Left ventricle myocardium inferior (tissue), 1 donor: ENCODE data around the gene CRELD2. TPM values are rescaled to one million over a fixed set of nuclear protein-coding genes. Genes with fewer than 3 reads are reported as not detected.

Source experiments
- DNase-seq: peaks from one replicate; pipeline ENCODE4 v3.0.0-alpha.2; 2020
- H3K27ac ChIP-seq: fragments of 200-600 bp; replicated peaks from 2 replicates; pipeline ENCODE4 v1.8.0; 2021
- H3K27me3 ChIP-seq: fragments of 200-600 bp; 2 replicates; pipeline ENCODE4 v1.8.0; 2021; ENCODE audit warnings: low read depth
- H3K36me3 ChIP-seq: fragments of 200-600 bp; 2 replicates; pipeline ENCODE4 v1.8.0; 2021
- H3K4me1 ChIP-seq: fragments of 200-600 bp; 2 replicates; pipeline ENCODE4 v1.8.0; 2021
- H3K4me3 ChIP-seq: fragments of 200-600 bp; 2 replicates; pipeline ENCODE4 v1.8.0; 2021; ENCODE audit warnings: mild to moderate bottlenecking, moderate library complexity
- H3K9me3 ChIP-seq: fragments of 200-600 bp; replicated peaks from 2 replicates; pipeline ENCODE4 v1.8.0; 2021
- intact Hi-C: fragments of 100-400 bp; cut with micrococcal nuclease; formaldehyde crosslinking; loops from one replicate; pipeline ENCODE4 v1.11.0; 2022
- total RNA-seq: library from RNA; stranded (reverse); fragmentation: NEBNext Ultra II Directional; extraction: Animal tissue kit (Norgen Biotek cat#: 25700); gene quantifications from one replicate; pipeline ENCODE4 v1.2.1, GENCODE V29; 2021
- TF ChIP-seq, protein P1 (sequence below): fragments of 200-600 bp; IDR thresholded peaks from 2 replicates; pipeline ENCODE4 v1.8.0; 2021; ENCODE audit warnings: antibody characterized with exemption, mild to moderate bottlenecking, borderline replicate concordance
- donor health status: DM: no; HTN: yes; CAD: no; lungs with severe emphysema.

Gene CRELD2
- total RNA-seq, 1 donor from 2014 or later: 25.5 TPM

- intact Hi-C loops: no loop called here
- no peaks in the 10 kb centered on the region for H3K9me3 ChIP-seq
- peak overlapping the region; percentile 99 for H3K27ac ChIP-seq
- peaks cover 5% of the 10 kb centered on the region for H3K36me3 ChIP-seq
- H3K4me1 ChIP-seq: peaks cover 83% of the 10 kb centered on the region
- no peaks in the 10 kb centered on the region for H3K27me3 ChIP-seq
- DNase-seq: peak; percentile 23
- H3K4me3 ChIP-seq: no peak overlapping the region
- TF ChIP-seq, protein P1, sequence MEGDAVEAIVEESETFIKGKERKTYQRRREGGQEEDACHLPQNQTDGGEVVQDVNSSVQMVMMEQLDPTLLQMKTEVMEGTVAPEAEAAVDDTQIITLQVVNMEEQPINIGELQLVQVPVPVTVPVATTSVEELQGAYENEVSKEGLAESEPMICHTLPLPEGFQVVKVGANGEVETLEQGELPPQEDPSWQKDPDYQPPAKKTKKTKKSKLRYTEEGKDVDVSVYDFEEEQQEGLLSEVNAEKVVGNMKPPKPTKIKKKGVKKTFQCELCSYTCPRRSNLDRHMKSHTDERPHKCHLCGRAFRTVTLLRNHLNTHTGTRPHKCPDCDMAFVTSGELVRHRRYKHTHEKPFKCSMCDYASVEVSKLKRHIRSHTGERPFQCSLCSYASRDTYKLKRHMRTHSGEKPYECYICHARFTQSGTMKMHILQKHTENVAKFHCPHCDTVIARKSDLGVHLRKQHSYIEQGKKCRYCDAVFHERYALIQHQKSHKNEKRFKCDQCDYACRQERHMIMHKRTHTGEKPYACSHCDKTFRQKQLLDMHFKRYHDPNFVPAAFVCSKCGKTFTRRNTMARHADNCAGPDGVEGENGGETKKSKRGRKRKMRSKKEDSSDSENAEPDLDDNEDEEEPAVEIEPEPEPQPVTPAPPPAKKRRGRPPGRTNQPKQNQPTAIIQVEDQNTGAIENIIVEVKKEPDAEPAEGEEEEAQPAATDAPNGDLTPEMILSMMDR: no peak
Observed at GRCh38 chr22:49968831-49969661, 50.6 kb downstream of the CRELD2 start.

GRCh38 chr22:49969751-49970527 lies 51.5 kb downstream of the CRELD2 start:
- intact Hi-C loops: no loop called here
- no peak overlapping the region for H3K4me3 ChIP-seq
- peaks cover 74% of the 10 kb centered on the region for H3K4me1 ChIP-seq
- H3K9me3 ChIP-seq: no peaks in the 10 kb centered on the region
- H3K27me3 ChIP-seq: no peaks in the 10 kb centered on the region
- no peaks in the 10 kb centered on the region for H3K36me3 ChIP-seq
- TF ChIP-seq, protein P1: no peak
- H3K27ac ChIP-seq: peak overlapping the region; percentile 99
- peak; percentile 13 for DNase-seq

GRCh38 chr22:49970528-49971231 lies 52.2 kb downstream of the CRELD2 start:
- TF ChIP-seq, protein P1: no peak
- no peaks in the 10 kb centered on the region for H3K36me3 ChIP-seq
- peaks cover 67% of the 10 kb centered on the region for H3K4me1 ChIP-seq
- H3K9me3 ChIP-seq: no peaks in the 10 kb centered on the region
- H3K27me3 ChIP-seq: no peaks in the 10 kb centered on the region
- peak overlapping the region; percentile 69 for H3K4me3 ChIP-seq
- DNase-seq: peak; percentile 91
- peak overlapping the region; percentile 99 for H3K27ac ChIP-seq
- intact Hi-C loops: no loop called here

DNA sequence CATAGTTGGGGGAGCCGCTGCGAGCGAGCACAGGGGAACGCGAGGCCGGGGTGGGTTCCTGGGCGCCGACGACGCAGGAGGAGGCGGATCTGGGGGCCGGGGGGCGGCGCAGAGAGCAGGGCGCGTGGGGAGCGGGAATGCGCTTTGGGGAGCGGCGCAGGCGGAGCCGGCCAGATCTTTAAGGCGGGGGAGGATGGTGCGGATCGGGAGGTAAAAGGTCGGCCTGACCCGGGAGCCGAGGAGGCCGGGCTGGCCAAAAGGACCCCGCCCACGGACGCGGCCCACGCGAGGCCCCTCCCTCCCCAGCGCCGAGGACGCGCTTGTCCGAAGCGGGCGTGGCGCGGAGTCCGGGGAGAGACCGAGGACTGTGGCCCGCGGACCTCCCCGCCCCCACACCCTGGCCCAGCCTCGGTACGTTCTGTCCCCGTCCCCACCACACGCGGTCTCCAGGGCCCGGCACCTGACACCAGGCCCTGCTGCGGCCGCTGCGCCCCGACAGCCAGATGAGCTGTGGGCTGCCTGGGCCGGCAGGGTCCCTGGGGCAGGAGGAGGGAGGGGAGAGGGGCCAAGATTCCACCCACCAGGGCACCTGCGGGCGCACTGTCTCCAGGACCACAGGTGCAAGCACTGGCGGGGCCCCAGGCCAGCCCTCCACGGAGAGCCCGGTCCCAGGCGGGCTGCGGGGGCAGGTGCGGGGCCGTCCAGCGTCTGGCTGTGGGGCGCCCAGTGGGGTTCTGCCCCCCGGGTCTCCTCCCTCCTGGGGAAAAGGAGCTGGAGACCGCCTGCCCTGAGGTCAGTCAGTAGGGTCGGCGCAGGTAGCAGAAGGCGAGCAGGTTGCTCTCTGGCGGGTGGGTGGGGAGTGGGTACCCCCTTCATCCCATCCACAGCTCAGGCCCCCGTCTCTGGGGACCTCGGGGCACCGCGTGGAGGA lies 53.1 kb downstream of the CRELD2 start:
- peak overlapping the region; percentile 99 for H3K27ac ChIP-seq
- peak; percentile 87 for DNase-seq
- H3K9me3 ChIP-seq: no peaks in the 10 kb centered on the region
- TF ChIP-seq, protein P1: no peak
- no peaks in the 10 kb centered on the region for H3K27me3 ChIP-seq
- peaks cover 58% of the 10 kb centered on the region for H3K4me1 ChIP-seq
- intact Hi-C loops: no loop called here
- H3K36me3 ChIP-seq: no peaks in the 10 kb centered on the region
- peak overlapping the region; percentile 69 for H3K4me3 ChIP-seq
